ENCODE data around the gene VIL1.

Gene VIL1

GRCh38 chr2:218406949-218407618 is 11.8 kb upstream of the VIL1 start:
- DNase-seq, result peak; percentile 86

GRCh38 chr2:218407717-218408116 is 11.2 kb upstream of the VIL1 start:
- no peak for DNase-seq

- no peak for DNase-seq
Measured at GRCh38 chr2:218418321-218418716, 604 bp upstream of the VIL1 start.

DNA sequence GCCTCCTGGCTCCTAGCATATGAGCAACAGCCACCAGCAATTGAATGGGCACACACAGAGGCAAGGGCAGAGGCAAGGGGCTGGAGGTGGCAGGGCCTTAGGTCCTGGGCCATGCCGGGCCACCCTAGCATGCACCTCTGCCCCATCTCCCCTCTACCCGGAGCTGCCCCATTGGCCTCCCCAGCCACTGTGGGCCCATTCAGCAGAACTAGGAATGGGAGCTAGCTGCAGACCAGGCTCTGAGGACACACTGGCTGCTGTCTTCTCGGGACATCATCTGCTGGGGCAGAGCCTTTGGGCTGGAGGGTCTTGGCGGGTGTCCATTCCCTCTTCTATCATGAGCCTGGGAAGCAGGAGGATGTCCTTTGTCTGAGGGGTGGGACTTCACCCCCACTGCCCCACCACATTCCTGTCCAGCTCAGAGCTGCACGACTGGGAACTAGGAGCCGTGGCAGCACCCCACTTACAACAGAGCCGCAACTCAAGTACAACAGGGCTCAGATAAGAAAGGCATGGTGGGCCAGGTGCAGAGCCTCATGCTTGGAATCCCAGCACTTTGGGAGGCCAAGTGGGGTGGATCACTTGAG is 800 bp downstream of the VIL1 start:
- no peak for DNase-seq

- no peak for DNase-seq
Measured at GRCh38 chr2:218421027-218421426, 2.1 kb downstream of the VIL1 start.

DNA sequence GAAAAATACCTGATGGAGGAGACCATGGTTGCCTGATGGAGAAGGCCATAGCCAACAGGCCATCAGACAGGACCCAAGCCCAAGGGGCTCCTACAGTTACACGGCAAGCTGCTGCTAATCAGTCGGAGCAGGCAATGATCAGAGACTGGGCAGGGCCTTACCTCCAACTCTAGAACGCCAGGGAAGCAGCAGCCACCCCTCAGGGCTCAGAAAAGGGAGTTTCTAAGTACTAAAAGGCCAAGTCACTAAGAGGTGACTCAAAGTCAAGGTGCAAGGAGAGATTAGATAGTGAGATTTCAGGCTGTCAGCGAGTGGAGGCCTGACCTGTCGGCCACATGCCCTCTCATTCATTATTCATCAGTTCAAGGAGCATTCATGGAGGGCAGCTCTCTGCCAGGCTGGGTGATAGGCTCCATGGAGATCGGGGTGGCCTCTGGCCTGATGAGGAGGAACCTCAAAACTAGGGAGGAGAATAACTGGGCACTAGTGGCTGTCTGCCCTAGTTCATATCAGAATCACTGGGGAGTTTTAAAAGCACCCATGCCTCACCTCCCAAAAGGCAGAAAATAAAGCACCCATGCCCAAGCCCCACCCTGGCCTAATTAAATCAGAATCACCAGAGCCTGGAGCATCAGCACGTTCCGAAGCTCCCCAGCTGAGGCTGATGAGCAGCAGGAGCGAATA is 3.6 kb downstream of the VIL1 start:
- DNase-seq, result no peak

- no peak for DNase-seq
Measured at GRCh38 chr2:218423584-218423983, 4.7 kb downstream of the VIL1 start.

GRCh38 chr2:218425531-218425930 is 6.6 kb downstream of the VIL1 start:
- DNase-seq, result no peak

GRCh38 chr2:218427741-218428140 is 8.8 kb downstream of the VIL1 start:
- no peak for DNase-seq

DNA sequence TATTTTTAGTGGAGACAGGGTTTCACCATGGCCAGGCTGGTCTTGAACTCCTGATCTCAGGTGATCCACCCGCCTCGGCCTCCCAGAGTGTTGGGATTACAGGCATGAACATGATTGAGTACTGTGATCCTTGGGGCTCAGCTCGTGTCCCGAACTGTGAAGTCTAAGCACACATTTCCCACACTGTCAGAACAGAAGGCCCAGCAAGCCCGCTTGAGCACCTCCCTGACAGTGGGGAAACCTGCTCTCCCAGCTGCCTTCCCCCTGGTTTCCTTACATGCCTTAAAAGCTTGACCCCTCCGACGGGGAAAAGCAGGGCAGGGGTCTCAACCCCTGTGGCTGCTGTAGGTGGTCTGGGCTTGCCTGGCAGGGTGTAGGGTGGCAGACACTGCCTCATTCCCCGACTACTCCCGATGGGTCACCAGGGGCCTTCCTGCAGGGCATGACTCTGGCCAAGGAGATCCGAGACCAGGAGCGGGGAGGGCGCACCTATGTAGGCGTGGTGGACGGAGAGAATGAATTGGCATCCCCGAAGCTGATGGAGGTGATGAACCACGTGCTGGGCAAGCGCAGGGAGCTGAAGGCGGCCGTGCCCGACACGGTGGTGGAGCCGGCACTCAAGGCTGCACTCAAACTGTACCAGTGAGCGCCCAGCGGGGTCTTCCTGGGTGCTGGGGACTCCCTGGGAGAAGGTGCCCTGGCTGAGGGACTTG is 10.1 kb downstream of the VIL1 start:
- DNase-seq, result no peak

DNA sequence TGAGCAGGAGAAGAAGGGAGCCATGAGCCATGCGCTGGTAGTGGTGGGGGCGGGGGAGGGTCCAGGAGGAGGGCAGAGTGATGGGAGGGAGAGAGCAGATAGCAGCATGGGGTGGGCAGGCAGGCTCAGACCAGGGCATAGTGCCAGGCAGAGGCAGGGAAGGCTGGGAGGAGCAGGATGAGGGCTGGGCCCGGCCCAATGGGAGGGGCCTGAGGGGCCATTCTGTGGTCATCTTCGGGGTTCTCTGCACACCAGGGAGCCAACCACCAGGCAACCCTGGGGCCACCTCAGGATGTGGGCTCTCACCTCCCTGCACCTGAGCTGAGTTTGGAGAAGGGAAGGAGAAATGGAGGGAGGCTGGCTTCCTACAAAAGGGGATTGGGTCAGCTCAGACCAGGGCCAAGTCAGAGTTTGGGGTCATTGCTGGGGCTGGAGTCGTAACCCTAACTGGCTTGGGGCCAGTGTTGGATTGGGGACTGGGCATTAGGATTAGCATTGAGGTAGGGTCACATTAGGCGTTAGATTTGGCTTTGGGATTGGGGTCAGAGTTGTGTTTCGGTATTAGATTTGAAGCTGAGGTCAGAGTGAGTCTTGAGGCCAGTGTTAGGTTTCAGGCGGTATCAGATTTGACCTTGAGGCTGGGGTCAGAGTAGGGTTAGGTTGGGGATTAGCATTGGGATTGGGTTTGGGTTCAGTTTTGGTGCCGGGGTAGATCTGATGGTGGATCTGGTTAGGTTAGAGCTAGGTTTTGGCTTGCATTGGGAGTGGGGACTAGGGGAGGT is 11.2 kb downstream of the VIL1 start:
- no peak for DNase-seq

GRCh38 chr2:218430721-218431120 is 11.8 kb downstream of the VIL1 start:
- DNase-seq, result no peak

GRCh38 chr2:218431878-218432277 is 13.0 kb downstream of the VIL1 start:
- no peak for DNase-seq

GRCh38 chr2:218432676-218433365 is 13.9 kb downstream of the VIL1 start:
- no peak for DNase-seq

- no peak for DNase-seq
Measured at GRCh38 chr2:218434456-218434855, 15.5 kb downstream of the VIL1 start.

DNA sequence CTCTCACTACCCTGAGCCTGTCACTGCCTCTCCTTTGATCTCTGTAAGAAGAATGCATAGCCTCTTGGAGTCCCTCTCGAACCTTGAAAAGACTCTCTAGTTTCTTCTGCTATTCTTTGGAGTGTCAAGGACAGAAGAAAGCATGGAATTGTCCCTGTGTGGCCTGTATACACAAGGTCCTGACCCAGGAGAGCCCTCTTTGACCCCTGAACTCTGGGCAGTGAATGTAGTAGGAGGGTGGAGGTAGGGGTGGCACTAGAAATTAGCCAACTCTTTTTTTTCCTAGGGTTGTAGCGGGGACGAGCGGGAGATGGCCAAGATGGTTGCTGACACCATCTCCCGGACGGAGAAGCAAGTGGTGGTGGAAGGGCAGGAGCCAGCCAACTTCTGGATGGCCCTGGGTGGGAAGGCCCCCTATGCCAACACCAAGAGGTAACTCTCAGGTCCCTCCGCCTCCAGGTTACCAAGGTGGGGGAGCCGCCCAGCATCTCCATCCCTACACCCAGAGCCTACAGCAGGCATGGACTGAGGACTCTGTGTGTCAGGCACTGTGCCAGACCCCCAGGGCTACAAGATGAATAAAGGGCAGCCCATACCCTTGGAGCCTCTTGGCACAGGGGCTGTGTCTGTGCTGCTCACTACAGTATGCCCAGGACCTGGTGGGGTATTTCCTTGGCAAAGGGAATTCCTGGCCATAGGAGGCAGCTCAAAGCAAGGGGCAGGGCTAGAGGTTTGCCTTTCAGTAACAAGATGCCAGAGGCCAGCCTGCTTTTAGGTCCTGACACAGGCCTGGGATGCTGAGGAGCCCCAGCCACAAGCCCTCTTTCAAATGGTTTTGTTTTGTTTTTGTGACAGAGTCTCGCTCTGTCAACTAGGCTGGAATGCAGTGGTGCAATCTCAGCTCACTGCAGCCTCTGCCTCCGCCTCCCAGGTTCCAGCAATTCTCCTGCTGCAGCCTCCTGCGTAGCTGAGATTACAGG is 16.4 kb downstream of the VIL1 start:
- DNase-seq, result no peak

GRCh38 chr2:218436992-218437391 is 18.1 kb downstream of the VIL1 start:
- DNase-seq, result no peak

DNA sequence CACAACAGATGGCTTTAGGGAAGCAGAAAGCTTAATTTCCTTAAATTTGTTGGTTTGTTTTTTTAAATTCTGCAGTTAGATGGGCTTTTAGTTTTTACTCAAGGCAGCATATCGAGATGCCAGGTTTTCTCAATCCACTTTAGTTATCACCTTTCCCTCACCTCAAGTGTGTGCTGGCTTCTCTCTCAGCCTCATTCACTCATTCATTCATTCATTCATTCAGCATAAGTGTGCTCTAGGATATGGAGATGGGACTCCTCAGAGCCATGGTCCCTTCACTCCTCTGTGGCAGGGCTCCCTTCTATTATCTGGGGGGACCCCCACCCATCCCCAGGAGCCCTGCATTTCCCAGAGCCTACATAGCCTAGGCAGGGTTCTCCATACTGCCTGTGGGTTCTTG is 19.0 kb downstream of the VIL1 start:
- DNase-seq, result no peak

- DNase-seq, result no peak
Measured at GRCh38 chr2:218438596-218438995, 19.7 kb downstream of the VIL1 start.

- DNase-seq, result no peak
Measured at GRCh38 chr2:218444692-218445357, 25.9 kb downstream of the VIL1 start.

GRCh38 chr2:218445602-218446001 is 26.7 kb downstream of the VIL1 start:
- peak; percentile 20 for DNase-seq

Measured in NCI-H2227 treated with DMSO at 0.1 percent for 48 hours (cell line).